Suprapubic skin (tissue), 4 donors: Measurements from ENCODE around the gene KIF25. TPM values are rescaled to one million over a fixed set of nuclear protein-coding genes. Genes with fewer than 3 reads are reported as not detected.
A peak's percentile ranks its signal among the peaks of the same experiment; 100 is the strongest.

Source experiments
- DNase-seq, 2 donors: peaks; one replicate each; pipeline ENCODE4 v3.0.0-alpha.2; 2019; ENCODE audit warnings: low spot score in 2 of 2
- H3K27ac ChIP-seq: fragments of 200-600 bp; sonication (generic); one replicate; pipeline ENCODE4 v1.5.1; 2019
- H3K27me3 ChIP-seq: fragments of 200-600 bp; sonication (generic); one replicate; pipeline ENCODE4 v1.5.1; 2019
- H3K36me3 ChIP-seq: fragments of 200-600 bp; sonication (generic); one replicate; pipeline ENCODE4 v1.5.1; 2019
- H3K4me1 ChIP-seq: fragments of 200-600 bp; sonication (generic); one replicate; pipeline ENCODE4 v1.5.1; 2019
- H3K4me3 ChIP-seq: fragments of 200-600 bp; sonication (generic); one replicate; pipeline ENCODE4 v1.5.1; 2019; ENCODE audit warnings: mild to moderate bottlenecking
- H3K9me3 ChIP-seq: fragments of 200-600 bp; sonication (generic); one replicate; pipeline ENCODE4 v1.5.1; 2019
- EP300 ChIP-seq: sonication (generic); formaldehyde crosslinking; IDR thresholded peaks from one replicate; pipeline ENCODE4 v1.6.1; 2017; ENCODE audit warnings: antibody characterized with exemption
- POLR2A ChIP-seq, 2 donors: fragments of 450-650 bp; IDR thresholded peaks; one replicate each; pipeline ENCODE4 v1.6.1; 2017; ENCODE audit warnings: antibody characterized with exemption in 2 of 2, mild to moderate bottlenecking in 2 of 2, moderate library complexity in 2 of 2
- POLR2AphosphoS5 ChIP-seq, 3 donors: sonication (generic); formaldehyde crosslinking; IDR thresholded peaks; one replicate each; pipeline ENCODE4 v1.6.1; 2017; ENCODE audit warnings: antibody characterized with exemption in 3 of 3
- WGBS: methylation state at CpG from one replicate; pipeline ENCODE4 v1.1.5; 2018; 5-methylcytosine and 5-hydroxymethylcytosine counted together
- total RNA-seq, 4 donors: library from RNA; depleted of rRNA; stranded (reverse); fragments of >200 nt; gene quantifications; one replicate each; pipeline ENCODE4 v1.1.0, GENCODE V29; 2016
- TF ChIP-seq, protein P1 (sequence below), 2 donors: fragments of 200-600 bp in 1 of 2; fragments of 450-650 bp in 1 of 2; sonication (generic) in 1 of 2; IDR thresholded peaks; one replicate each; pipeline ENCODE4 v1.5.1; 2016 to 2019; ENCODE audit warnings: antibody characterized with exemption in 2 of 2, mild to moderate bottlenecking in 1 of 2, moderate library complexity in 1 of 2

The KIF25 gene
- total RNA-seq, 4 donors from 2014 or later, result 0.76 TPM; not detected in 3

DNA sequence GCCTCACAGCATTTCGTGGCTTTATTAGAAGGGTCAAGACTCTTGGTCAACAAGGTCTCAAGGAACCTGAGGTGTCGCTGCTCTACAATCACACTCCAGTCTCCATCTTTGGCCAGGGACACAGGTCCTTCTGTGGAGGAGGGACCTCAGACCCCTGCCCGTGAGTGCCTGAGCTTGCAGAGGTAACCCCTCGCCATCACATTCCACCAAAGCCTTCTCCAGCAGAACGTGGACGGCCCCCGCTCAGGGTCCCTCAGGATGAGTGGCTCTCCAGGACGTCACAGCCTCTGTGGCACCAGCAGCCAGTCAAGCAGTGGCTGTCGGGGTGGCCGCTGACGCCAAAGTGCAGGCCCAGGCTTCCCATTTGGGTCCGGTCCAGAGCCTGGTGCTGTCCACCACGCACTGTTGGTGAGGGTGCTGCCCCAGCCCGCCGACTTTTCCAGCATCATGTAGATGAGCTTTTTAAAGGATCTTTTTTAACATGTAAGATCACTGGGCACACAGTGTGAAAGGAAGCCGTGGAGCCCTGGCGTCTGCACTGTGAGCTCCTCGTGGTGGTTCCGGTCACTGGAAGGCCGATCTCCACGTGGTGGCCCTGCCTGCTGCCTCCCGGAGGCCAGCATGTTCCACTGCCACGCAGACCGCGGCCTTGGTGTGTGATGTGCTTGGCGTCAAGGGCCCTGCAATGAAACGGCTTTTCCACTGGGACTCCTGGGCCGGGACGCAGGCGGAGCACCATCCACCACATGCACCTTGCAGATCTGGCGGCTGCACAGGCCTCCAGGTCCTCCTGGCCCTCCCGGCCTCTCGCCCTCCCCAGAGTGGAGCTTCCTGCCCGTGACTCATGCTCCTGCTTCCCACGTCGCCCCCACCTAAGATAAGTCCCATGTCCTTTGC, 8.3 kb upstream of the KIF25 start:
- peak in 1 of 2 donors; percentile 52 for DNase-seq
- H3K27me3 ChIP-seq, result no peaks in the 10 kb centered on the region
- no peak overlapping the region for H3K27ac ChIP-seq
- TF ChIP-seq POLR2A (IDR thresholded peaks at IDR 0.05) (no peak), EP300 (no peak), POLR2AphosphoS5 (IDR thresholded peaks at IDR 0.05) (no peak)
- TF ChIP-seq, protein P1, sequence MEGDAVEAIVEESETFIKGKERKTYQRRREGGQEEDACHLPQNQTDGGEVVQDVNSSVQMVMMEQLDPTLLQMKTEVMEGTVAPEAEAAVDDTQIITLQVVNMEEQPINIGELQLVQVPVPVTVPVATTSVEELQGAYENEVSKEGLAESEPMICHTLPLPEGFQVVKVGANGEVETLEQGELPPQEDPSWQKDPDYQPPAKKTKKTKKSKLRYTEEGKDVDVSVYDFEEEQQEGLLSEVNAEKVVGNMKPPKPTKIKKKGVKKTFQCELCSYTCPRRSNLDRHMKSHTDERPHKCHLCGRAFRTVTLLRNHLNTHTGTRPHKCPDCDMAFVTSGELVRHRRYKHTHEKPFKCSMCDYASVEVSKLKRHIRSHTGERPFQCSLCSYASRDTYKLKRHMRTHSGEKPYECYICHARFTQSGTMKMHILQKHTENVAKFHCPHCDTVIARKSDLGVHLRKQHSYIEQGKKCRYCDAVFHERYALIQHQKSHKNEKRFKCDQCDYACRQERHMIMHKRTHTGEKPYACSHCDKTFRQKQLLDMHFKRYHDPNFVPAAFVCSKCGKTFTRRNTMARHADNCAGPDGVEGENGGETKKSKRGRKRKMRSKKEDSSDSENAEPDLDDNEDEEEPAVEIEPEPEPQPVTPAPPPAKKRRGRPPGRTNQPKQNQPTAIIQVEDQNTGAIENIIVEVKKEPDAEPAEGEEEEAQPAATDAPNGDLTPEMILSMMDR (IDR thresholded peaks at IDR 0.05), result no peak
- H3K9me3 ChIP-seq, result no peaks in the 10 kb centered on the region
- H3K4me3 ChIP-seq, result no peak overlapping the region
- WGBS, result 90% methylated on average over 27 of the region's 36 CpGs
- H3K4me1 ChIP-seq, result no peaks in the 10 kb centered on the region
- no peaks in the 10 kb centered on the region for H3K36me3 ChIP-seq

DNA sequence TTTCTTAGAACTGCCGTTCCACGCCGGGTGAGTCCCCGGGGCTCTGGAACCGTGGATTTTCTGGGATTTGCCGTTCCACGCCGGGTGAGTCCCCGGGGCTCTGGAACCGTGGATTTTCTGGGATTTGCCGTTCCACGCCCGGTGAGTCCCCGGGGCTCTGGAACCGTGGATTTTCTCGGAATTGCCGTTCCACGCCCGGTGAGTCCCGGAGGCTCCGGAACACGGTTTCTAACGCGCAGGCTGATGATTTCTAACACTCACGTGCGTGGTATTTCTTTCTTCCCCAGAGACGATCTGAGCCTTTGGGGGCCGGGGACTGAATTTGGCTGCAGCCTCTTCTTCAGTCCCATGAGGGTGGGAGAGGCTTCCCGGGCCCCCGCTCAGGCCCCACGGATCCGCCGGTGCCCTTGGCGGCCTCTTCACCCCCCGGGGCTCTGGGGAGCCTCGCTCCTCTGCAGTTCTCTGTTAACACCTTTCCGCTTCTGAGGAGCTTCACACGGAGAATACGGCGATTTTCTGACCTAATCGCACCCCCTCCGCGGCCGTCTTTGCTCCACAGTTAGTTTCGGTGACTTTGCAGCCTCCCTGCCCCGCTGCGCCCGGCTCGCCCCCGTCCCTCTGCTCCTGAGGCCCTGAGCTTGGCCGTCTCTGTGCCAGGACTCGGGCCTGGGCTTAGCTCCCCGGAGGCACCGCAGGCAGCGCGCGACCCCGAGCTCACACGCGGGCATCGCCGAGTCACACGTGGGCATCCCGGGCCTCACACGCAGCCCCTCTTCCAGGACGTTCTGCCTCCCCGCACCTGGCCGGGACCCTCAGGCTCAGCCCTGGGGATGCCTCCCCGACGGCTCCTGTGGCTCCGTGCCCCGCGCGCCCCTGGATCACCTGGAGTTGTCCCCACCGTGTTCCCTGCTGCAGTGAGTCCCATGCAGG, 7.2 kb upstream of the KIF25 start:
- peak in 1 of 2 donors; percentile 55 for DNase-seq
- Histone ChIP-seq H3K4me3 (no peak overlapping the region), H3K36me3 (no peaks in the 10 kb centered on the region), H3K4me1 (no peaks in the 10 kb centered on the region), H3K27me3 (no peaks in the 10 kb centered on the region), H3K27ac (no peak overlapping the region), H3K9me3 (no peaks in the 10 kb centered on the region)
- 98% methylated on average over 64 of the region's 75 CpGs for WGBS
- TF ChIP-seq POLR2AphosphoS5 (IDR thresholded peaks at IDR 0.05), result no peak
- TF ChIP-seq POLR2A (IDR thresholded peaks at IDR 0.05), result no peak
- no peak for TF ChIP-seq EP300
- TF ChIP-seq, protein P1 (IDR thresholded peaks at IDR 0.05), result no peak

DNA sequence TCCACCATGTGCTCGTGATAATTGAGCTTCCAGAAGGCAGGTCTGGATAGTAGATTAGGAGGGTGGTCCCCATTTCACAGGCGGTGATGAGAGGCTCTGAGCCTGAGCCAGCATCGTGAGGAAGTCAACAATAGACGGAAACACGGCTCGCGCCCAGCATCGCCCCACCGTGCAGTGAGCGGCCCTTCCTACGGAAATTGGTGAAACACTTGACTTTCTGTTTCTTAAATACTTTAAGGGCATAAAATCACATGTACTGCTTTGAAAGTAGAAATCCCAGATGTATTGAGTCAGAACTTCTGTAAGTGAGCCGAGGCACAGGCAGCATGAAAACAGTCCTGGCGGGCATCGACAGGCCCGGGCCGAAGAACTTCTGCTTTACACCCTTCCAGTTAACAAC, 4.3 kb upstream of the KIF25 start:
- Histone ChIP-seq H3K36me3 (no peaks in the 10 kb centered on the region), H3K4me1 (no peaks in the 10 kb centered on the region), H3K27me3 (peaks cover 8% of the 10 kb centered on the region), H3K27ac (no peak overlapping the region), H3K9me3 (no peaks in the 10 kb centered on the region), H3K4me3 (no peak overlapping the region)
- 90% methylated on average over 16 of the region's 16 CpGs for WGBS
- peak in 1 of 2 donors; percentile 59 for DNase-seq
- no peak for TF ChIP-seq POLR2AphosphoS5 (IDR thresholded peaks at IDR 0.05)
- TF ChIP-seq, protein P1 (IDR thresholded peaks at IDR 0.05), result no peak
- TF ChIP-seq EP300, result no peak
- no peak for TF ChIP-seq POLR2A (IDR thresholded peaks at IDR 0.05)

DNA sequence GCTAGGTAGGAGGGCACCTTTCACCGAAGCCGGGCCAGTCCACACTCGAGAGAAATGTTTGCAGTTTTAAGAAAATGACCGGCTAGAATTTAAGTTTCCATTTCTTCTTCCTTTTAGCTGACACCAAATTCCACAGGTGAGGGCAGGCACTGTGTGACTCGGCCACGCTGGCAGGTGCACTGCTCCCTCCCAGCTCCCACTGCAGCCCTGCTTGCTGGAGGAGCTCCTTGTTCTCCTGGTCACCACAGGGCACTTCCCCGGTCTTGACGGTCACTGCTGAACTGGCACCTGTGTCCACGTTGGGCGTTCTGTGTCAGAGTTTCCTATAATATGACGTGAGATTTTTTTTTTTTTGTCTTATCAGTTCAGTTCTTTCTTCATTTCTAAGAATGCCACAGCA, 3.6 kb upstream of the KIF25 start:
- 90% methylated on average over 11 of the region's 11 CpGs for WGBS
- no peak overlapping the region for H3K4me3 ChIP-seq
- peak in 1 of 2 donors; percentile 58 for DNase-seq
- no peak for TF ChIP-seq POLR2AphosphoS5 (IDR thresholded peaks at IDR 0.05)
- TF ChIP-seq, protein P1 (IDR thresholded peaks at IDR 0.05), result no peak
- no peak for TF ChIP-seq POLR2A (IDR thresholded peaks at IDR 0.05)
- TF ChIP-seq EP300, result no peak
- no peaks in the 10 kb centered on the region for H3K9me3 ChIP-seq
- peaks cover 10% of the 10 kb centered on the region for H3K27me3 ChIP-seq
- no peaks in the 10 kb centered on the region for H3K4me1 ChIP-seq
- H3K27ac ChIP-seq, result peak overlapping the region; percentile 24
- H3K36me3 ChIP-seq, result no peaks in the 10 kb centered on the region

DNA sequence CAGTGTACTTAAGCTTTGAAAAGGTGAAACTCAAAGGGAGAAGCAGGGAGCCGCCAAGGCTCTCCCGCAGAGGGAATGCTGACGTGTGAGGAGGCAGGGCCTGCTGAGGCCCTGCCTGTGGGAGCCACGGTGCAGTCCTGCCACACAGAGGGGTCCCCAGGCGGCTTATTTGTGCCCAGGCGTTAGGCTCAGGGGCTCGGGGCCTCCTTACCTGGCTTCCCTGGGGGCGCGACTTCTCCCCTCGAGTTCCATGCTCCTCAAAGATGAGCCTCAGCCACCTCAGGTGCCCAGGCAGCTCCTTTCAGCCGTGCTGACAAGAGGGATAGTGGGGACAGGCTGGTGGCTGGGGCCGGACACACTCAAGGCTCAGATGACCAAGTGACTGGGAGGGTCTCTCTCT, 2.2 kb upstream of the KIF25 start:
- no peak overlapping the region for H3K4me3 ChIP-seq
- H3K9me3 ChIP-seq, result no peaks in the 10 kb centered on the region
- TF ChIP-seq, protein P1 (IDR thresholded peaks at IDR 0.05), result no peak
- TF ChIP-seq EP300, result no peak
- no peak for TF ChIP-seq POLR2AphosphoS5 (IDR thresholded peaks at IDR 0.05)
- TF ChIP-seq POLR2A (IDR thresholded peaks at IDR 0.05), result no peak
- H3K27ac ChIP-seq, result no peak overlapping the region
- H3K27me3 ChIP-seq, result peaks cover 12% of the 10 kb centered on the region
- H3K4me1 ChIP-seq, result no peaks in the 10 kb centered on the region
- H3K36me3 ChIP-seq, result no peaks in the 10 kb centered on the region
- WGBS, result 94% methylated on average over 4 of the region's 12 CpGs
- peak in 1 of 2 donors; percentile 38 for DNase-seq
